ENCODE data around the gene EXD2. TPM values are rescaled to one million over a fixed set of nuclear protein-coding genes. Genes with fewer than 3 reads are reported as not detected.
"Not testable (repeated sequence)": the region's sequence is repeated elsewhere in the genome, so short reads cannot be mapped to it uniquely, and the experiment has no call there.

The EXD2 gene
- total RNA-seq, 1 donor from 2014 or later = 6.9 TPM

DNA sequence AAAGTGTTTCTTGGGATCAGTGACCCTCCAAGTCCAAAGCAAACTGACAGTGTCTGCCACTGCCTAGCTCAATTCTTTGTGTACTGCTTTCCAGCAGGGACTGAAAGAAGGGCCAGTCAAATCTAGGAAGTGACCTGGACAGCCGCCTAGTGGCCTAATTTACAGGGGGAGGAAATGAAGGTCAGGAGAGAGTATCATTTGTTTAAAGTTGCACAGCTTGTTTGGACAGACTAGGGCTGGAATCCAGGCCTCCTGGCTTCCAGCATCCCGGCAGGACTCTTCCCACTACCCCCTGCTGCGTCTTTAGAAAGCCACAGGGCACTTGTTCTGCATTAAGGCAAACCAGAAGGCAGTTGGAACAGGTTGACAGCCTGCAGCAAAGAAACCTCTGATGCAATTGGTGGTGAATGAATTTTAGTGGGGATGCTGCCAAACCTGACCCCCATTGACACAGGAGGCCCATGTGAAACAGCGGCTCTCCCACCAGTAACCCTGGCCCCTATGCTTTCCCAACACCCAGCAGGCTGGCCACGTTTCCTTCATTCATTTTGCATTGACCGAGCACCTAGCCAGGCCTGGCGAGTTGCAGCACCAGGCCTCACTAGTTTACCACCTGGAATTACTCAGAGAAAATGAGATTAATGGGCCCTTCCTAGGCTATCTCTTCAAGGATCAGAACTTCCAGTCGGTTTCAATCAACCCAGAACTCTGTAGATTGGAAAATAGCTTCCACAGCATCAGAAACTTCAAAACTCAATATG, 96.9 kb downstream of the EXD2 start:
- H3K9me3 Mint-ChIP-seq = no peaks in the 10 kb centered on the region
- ATAC-seq (ENCODE audit: low read depth) (no peak), DNase-seq (no peak)
- no peak overlapping the region for H3K4me3 Mint-ChIP-seq
- H3K36me3 Mint-ChIP-seq (ENCODE audit: low read depth) = no peaks in the 10 kb centered on the region
- ChIA-PET CTCF (no interaction called here), POLR2A (no interaction called here)
- H3K27ac Mint-ChIP-seq = no peak overlapping the region
- peaks cover 19% of the 10 kb centered on the region for H3K27me3 Mint-ChIP-seq
- no peaks in the 10 kb centered on the region for H3K4me1 Mint-ChIP-seq
- intact Hi-C loops (cut with micrococcal nuclease) = no loop called here
- no peak for TF ChIP-seq CTCF (IDR thresholded peaks at IDR 0.05)

DNA sequence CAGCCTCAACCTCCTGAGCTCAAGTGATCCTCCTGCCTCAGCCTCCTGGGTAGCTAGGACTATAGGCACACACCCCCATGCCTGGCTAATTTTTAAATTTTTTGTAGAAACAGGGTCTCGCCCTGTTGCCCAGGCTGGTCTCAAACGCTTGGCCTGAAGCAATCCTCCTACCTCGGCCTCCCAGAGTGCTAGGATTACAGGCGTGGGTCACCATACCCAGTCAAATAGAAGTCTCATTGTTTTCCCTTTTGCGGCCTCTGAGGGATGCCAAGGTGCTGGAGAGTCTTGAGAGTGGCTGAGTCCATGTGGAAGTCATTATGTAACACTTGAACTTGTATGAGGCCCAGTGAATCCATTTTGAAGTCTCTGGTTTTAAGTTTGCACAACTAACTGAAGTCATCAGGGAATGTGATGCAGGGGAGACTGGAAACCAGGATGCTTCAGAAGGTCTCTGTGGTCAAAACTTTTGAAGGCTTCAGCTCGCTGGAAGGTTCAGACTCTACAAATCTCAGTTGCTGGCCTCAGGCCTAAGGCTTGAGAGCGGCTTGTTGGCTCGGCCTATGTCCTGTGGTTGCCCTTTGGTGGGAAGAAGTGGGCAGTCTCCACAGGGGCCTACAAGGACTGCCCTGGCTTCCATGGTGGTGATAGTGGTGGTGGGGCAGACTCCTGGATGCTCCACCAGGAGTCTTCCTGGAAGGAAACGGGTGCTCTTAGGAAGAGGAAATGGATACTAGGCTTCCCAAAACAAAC, 97.8 kb downstream of the EXD2 start:
- Mint-ChIP-seq H3K27me3 (peaks cover 22% of the 10 kb centered on the region), H3K9me3 (no peaks in the 10 kb centered on the region), H3K36me3 (ENCODE audit: low read depth) (no peaks in the 10 kb centered on the region), H3K27ac (no peak overlapping the region), H3K4me1 (no peaks in the 10 kb centered on the region), H3K4me3 (no peak overlapping the region)
- TF ChIP-seq CTCF (IDR thresholded peaks at IDR 0.05) = no peak
- no peak for ATAC-seq (ENCODE audit: low read depth)
- CTCF ChIA-PET = no interaction called here
- POLR2A ChIA-PET = no interaction called here
- intact Hi-C loops (cut with micrococcal nuclease) = no loop called here
- no peak for DNase-seq

- CTCF ChIA-PET = no interaction called here
- H3K9me3 Mint-ChIP-seq = no peaks in the 10 kb centered on the region
- POLR2A ChIA-PET = no interaction called here
These were observed 98.7 kb downstream of the EXD2 start for GRCh38 chr14:69289811-69290520.

DNA sequence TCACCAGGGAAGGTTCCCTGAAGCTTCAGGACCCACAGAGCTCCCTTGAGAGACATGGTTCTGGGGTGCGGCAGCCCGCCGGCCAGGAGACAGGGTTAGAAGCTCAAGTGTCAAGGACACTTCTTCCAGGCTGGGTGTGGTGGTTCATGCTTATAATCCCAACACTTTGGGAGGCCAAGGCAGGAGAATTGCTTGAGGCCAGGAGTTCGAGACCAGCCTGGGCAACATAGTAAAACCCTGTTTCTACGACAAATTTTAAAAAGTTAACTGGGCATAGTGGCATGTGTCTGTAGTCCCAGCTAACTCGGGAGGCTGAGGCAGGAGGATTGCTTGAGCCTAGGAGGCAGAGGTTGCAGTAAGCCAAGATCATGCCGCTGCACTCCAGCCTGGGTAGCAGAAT, 99.6 kb downstream of the EXD2 start:
- ATAC-seq (ENCODE audit: low read depth); H3K9me3 Mint-ChIP-seq; DNase-seq; H3K4me1 Mint-ChIP-seq; POLR2A ChIA-PET; H3K36me3 Mint-ChIP-seq (ENCODE audit: low read depth); intact Hi-C loops (cut with micrococcal nuclease); CTCF ChIA-PET; H3K4me3 Mint-ChIP-seq; H3K27ac Mint-ChIP-seq: not testable (repeated sequence)
- H3K27me3 Mint-ChIP-seq = peaks cover 14% of the 10 kb centered on the region

More at GRCh38 chr14:69289811-69290520, 98.7 kb downstream of the EXD2 start:
- no peak for TF ChIP-seq CTCF (IDR thresholded peaks at IDR 0.05)
- peaks cover 22% of the 10 kb centered on the region for H3K27me3 Mint-ChIP-seq
- H3K4me1 Mint-ChIP-seq = no peaks in the 10 kb centered on the region
- no peak overlapping the region for H3K4me3 Mint-ChIP-seq
- no peak for DNase-seq
- no peak overlapping the region for H3K27ac Mint-ChIP-seq
- no peak for ATAC-seq (ENCODE audit: low read depth)
- intact Hi-C loops (cut with micrococcal nuclease) = no loop called here
- H3K36me3 Mint-ChIP-seq (ENCODE audit: low read depth) = no peaks in the 10 kb centered on the region

GRCh38 chr14:69291396-69291795, 100.1 kb downstream of the EXD2 start:
- CTCF ChIA-PET = no interaction called here
- Mint-ChIP-seq H3K27me3 (peaks cover 13% of the 10 kb centered on the region), H3K4me1 (no peaks in the 10 kb centered on the region), H3K27ac (no peak overlapping the region), H3K36me3 (ENCODE audit: low read depth) (no peaks in the 10 kb centered on the region), H3K4me3 (no peak overlapping the region), H3K9me3 (no peaks in the 10 kb centered on the region)
- TF ChIP-seq CTCF (IDR thresholded peaks at IDR 0.05) = no peak
- ATAC-seq (ENCODE audit: low read depth) (no peak), DNase-seq (no peak)
- POLR2A ChIA-PET = no interaction called here
- intact Hi-C loops (cut with micrococcal nuclease) = no loop called here

All from activated B cell treated with CpG ODN at 0.5 μM for 24 hours (primary cell).